ENCODE measurements around the gene EEFSEC. TPM values are rescaled to one million over a fixed set of nuclear protein-coding genes. Genes with fewer than 3 reads are reported as not detected.

The EEFSEC gene
- total RNA-seq, 1 donor from 2014 or later = 6.1 TPM

DNA sequence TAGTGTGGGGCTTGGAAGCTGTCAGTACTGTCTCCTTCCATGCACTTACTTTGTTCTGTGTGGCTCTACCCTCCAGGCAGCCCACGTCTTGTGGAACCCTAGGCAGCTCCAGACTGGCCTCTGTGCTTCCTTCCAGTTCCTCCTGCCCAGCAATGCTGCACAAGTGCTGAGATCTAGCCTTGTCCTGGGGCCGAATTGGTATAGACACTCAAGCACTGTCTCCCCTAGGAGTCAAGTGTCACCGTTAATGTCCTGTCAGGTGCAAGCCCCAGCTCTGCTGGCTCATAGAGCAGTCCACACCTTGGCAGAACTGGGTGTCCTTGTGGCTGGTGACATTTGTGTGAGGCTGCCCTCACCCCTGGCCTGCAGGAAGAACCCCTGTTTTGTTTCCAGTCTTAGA lies 130.1 kb downstream of the EEFSEC start:
- Mint-ChIP-seq H3K4me1 (ENCODE audit: low read depth, unreplicated experiment) (peaks cover 9% of the 10 kb centered on the region), H3K27ac (ENCODE audit: unreplicated experiment) (no peak overlapping the region), H3K4me3 (ENCODE audit: unreplicated experiment) (no peak overlapping the region), H3K9me3 (ENCODE audit: unreplicated experiment) (no peaks in the 10 kb centered on the region), H3K36me3 (ENCODE audit: low read depth, unreplicated experiment) (peaks cover 8% of the 10 kb centered on the region), H3K27me3 (ENCODE audit: low read depth, unreplicated experiment) (peaks cover 28% of the 10 kb centered on the region)
- H3K27ac ChIP-seq (ENCODE audit: low read depth, low read length) = no peak overlapping the region
- H3K9ac ChIP-seq (ENCODE audit: low read length) = no peak overlapping the region
- no peak overlapping the region for H3K4me2 ChIP-seq (ENCODE audit: low read length)
- peaks cover 6% of the 10 kb centered on the region for H4K20me1 ChIP-seq (ENCODE audit: insufficient read depth, low read length)
- FAIRE-seq = no peak
- H3K79me2 ChIP-seq (ENCODE audit: insufficient read depth, low read length) = no peaks in the 10 kb centered on the region
- H3K4me3 ChIP-seq (ENCODE audit: insufficient read depth, low read depth, low read length) = no peak overlapping the region
- H3K27me3 ChIP-seq (ENCODE audit: insufficient read depth, low read length) = no peaks in the 10 kb centered on the region
- no peak overlapping the region for H2AFZ ChIP-seq (ENCODE audit: low read depth, low read length)
- TF ChIP-seq EZH2 (IDR thresholded peaks at IDR 0.05; ENCODE audit: insufficient read depth, low read length) = no peak
- no peak for TF ChIP-seq CTCF (IDR thresholded peaks at IDR 0.05; ENCODE audit: insufficient read depth, low read depth, low read length)
- H3K36me3 ChIP-seq (ENCODE audit: insufficient read depth, low read length) = no peaks in the 10 kb centered on the region
- no peaks in the 10 kb centered on the region for H3K9me3 ChIP-seq (ENCODE audit: insufficient read depth, low read depth, low read length)
- DNase-seq (ENCODE audit: low read depth) = no peak
- H3K4me1 ChIP-seq (ENCODE audit: insufficient read depth, low read length) = peaks cover 20% of the 10 kb centered on the region

DNA sequence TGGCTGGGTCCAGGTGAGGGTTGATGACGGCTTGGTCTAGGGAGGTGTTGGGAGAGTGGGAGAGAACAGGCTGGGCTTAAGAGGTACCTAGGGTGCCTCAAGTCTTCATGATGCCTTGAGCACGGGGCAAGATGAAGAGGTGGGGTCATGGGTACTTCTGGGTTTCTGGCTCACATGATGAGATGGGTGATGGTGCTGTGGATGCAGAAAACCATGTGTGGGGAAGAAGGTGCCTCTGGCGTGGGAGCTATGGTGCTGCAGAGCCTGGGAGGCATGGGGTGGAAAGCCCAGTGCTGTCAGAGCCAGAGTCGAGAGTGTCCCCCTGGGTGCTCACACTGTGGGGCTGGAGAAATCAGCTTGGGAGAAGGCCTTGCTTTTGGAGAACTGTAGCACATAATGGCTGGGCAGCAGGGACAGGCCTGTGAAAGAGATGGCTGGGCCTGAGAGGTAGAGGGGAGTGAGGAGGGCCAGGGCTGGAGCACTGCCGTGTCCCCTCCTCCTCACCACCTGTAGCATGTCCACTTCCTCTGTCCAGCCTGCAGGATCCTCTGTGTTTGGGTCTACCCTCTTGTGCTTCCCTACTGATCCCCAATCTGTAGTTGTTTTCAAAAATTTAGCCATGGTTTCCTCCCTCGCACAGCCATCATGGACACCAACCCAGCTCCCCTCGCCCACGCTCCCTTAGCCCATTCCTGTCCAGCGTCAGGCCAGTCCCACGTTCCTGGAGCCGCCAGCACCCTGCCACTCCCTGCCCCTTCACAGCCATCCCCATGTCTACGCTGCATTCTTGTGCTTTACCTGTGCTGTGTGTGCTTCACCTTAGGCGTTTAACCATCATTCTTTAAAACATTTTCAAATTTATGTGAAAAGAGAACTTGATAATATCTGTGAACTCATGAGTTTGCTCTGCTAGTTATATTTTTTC lies 132.0 kb downstream of the EEFSEC start:
- H3K4me3 ChIP-seq (ENCODE audit: insufficient read depth, low read depth, low read length) = no peak overlapping the region
- Mint-ChIP-seq H3K4me3 (ENCODE audit: unreplicated experiment) (no peak overlapping the region), H3K4me1 (ENCODE audit: low read depth, unreplicated experiment) (peaks cover 2% of the 10 kb centered on the region), H3K9me3 (ENCODE audit: unreplicated experiment) (no peaks in the 10 kb centered on the region), H3K36me3 (ENCODE audit: low read depth, unreplicated experiment) (peaks cover 10% of the 10 kb centered on the region), H3K27me3 (ENCODE audit: low read depth, unreplicated experiment) (peaks cover 24% of the 10 kb centered on the region), H3K27ac (ENCODE audit: unreplicated experiment) (no peak overlapping the region)
- no peak for DNase-seq (ENCODE audit: low read depth)
- H3K4me2 ChIP-seq (ENCODE audit: low read length) = no peak overlapping the region
- H3K9ac ChIP-seq (ENCODE audit: low read length) = no peak overlapping the region
- FAIRE-seq = no peak
- TF ChIP-seq CTCF (IDR thresholded peaks at IDR 0.05; ENCODE audit: insufficient read depth, low read depth, low read length) (no peak), EZH2 (IDR thresholded peaks at IDR 0.05; ENCODE audit: insufficient read depth, low read length) (no peak)
- no peaks in the 10 kb centered on the region for H3K36me3 ChIP-seq (ENCODE audit: insufficient read depth, low read length)
- H4K20me1 ChIP-seq (ENCODE audit: insufficient read depth, low read length) = peaks cover 6% of the 10 kb centered on the region
- H3K9me3 ChIP-seq (ENCODE audit: insufficient read depth, low read depth, low read length) = no peaks in the 10 kb centered on the region
- H3K27me3 ChIP-seq (ENCODE audit: insufficient read depth, low read length) = no peaks in the 10 kb centered on the region
- no peak overlapping the region for H2AFZ ChIP-seq (ENCODE audit: low read depth, low read length)
- H3K79me2 ChIP-seq (ENCODE audit: insufficient read depth, low read length) = no peaks in the 10 kb centered on the region
- H3K4me1 ChIP-seq (ENCODE audit: insufficient read depth, low read length) = peaks cover 8% of the 10 kb centered on the region
- no peak overlapping the region for H3K27ac ChIP-seq (ENCODE audit: low read depth, low read length)

- H3K9me3 ChIP-seq (ENCODE audit: insufficient read depth, low read depth, low read length) = no peaks in the 10 kb centered on the region
- H3K27me3 Mint-ChIP-seq (ENCODE audit: low read depth, unreplicated experiment) = peaks cover 21% of the 10 kb centered on the region
- no peak overlapping the region for H3K27ac Mint-ChIP-seq (ENCODE audit: unreplicated experiment)
- no peak overlapping the region for H3K4me3 Mint-ChIP-seq (ENCODE audit: unreplicated experiment)
- no peak overlapping the region for H3K9ac ChIP-seq (ENCODE audit: low read length)
- peaks cover 8% of the 10 kb centered on the region for H3K4me1 ChIP-seq (ENCODE audit: insufficient read depth, low read length)
- no peaks in the 10 kb centered on the region for H3K27me3 ChIP-seq (ENCODE audit: insufficient read depth, low read length)
- no peaks in the 10 kb centered on the region for H3K36me3 ChIP-seq (ENCODE audit: insufficient read depth, low read length)
- TF ChIP-seq CTCF (IDR thresholded peaks at IDR 0.05; ENCODE audit: insufficient read depth, low read depth, low read length) = no peak
- TF ChIP-seq EZH2 (IDR thresholded peaks at IDR 0.05; ENCODE audit: insufficient read depth, low read length) = no peak
- no peak overlapping the region for H2AFZ ChIP-seq (ENCODE audit: low read depth, low read length)
- no peaks in the 10 kb centered on the region for H3K4me1 Mint-ChIP-seq (ENCODE audit: low read depth, unreplicated experiment)
- no peak for FAIRE-seq
- no peak overlapping the region for H3K27ac ChIP-seq (ENCODE audit: low read depth, low read length)
- H3K4me3 ChIP-seq (ENCODE audit: insufficient read depth, low read depth, low read length) = no peak overlapping the region
- H3K9me3 Mint-ChIP-seq (ENCODE audit: unreplicated experiment) = no peaks in the 10 kb centered on the region
- H3K79me2 ChIP-seq (ENCODE audit: insufficient read depth, low read length) = no peaks in the 10 kb centered on the region
- H3K4me2 ChIP-seq (ENCODE audit: low read length) = no peak overlapping the region
- peaks cover 10% of the 10 kb centered on the region for H3K36me3 Mint-ChIP-seq (ENCODE audit: low read depth, unreplicated experiment)
- no peak for DNase-seq (ENCODE audit: low read depth)
- peaks cover 6% of the 10 kb centered on the region for H4K20me1 ChIP-seq (ENCODE audit: insufficient read depth, low read length)
These were observed 132.7 kb downstream of the EEFSEC start for GRCh38 chr3:128285967-128286321.
